ENCODE measurements around the gene NBPF26.
"Not testable (repeated sequence)": the region's sequence is repeated elsewhere in the genome, so short reads cannot be mapped to it uniquely, and the experiment has no call there.

NBPF26 gene

GRCh38 chr1:120805452-120805851 is 81.7 kb downstream of the NBPF26 start:
- not testable (repeated sequence) for H3K4me3 ChIP-seq (ENCODE audit: low read depth, low read length); H3K36me3 ChIP-seq (ENCODE audit: insufficient read depth, low read length); H3K27me3 ChIP-seq (ENCODE audit: insufficient read depth, low read length); H3K27ac ChIP-seq (ENCODE audit: low read depth, low read length); H3K4me1 ChIP-seq (ENCODE audit: control insufficient read depth, insufficient read depth, low read length, unreplicated experiment); H2AFZ ChIP-seq (ENCODE audit: low read length, unreplicated experiment); H3K79me2 ChIP-seq (ENCODE audit: control insufficient read depth, insufficient read depth, low read length, unreplicated experiment)

GRCh38 chr1:120811822-120812221 is 88.1 kb downstream of the NBPF26 start:
- not testable (repeated sequence) for H3K4me3 ChIP-seq (ENCODE audit: low read depth, low read length); H3K79me2 ChIP-seq (ENCODE audit: control insufficient read depth, insufficient read depth, low read length, unreplicated experiment); H3K4me1 ChIP-seq (ENCODE audit: control insufficient read depth, insufficient read depth, low read length, unreplicated experiment); H3K27me3 ChIP-seq (ENCODE audit: insufficient read depth, low read length); H2AFZ ChIP-seq (ENCODE audit: low read length, unreplicated experiment); H3K36me3 ChIP-seq (ENCODE audit: insufficient read depth, low read length); H3K27ac ChIP-seq (ENCODE audit: low read depth, low read length)

GRCh38 chr1:120825051-120825450 is 101.3 kb downstream of the NBPF26 start:
- H3K79me2 ChIP-seq (ENCODE audit: control insufficient read depth, insufficient read depth, low read length, unreplicated experiment); H3K4me3 ChIP-seq (ENCODE audit: low read depth, low read length); H3K27me3 ChIP-seq (ENCODE audit: insufficient read depth, low read length); H3K4me1 ChIP-seq (ENCODE audit: control insufficient read depth, insufficient read depth, low read length, unreplicated experiment); H3K36me3 ChIP-seq (ENCODE audit: insufficient read depth, low read length); H3K27ac ChIP-seq (ENCODE audit: low read depth, low read length); H2AFZ ChIP-seq (ENCODE audit: low read length, unreplicated experiment): not testable (repeated sequence)

GRCh38 chr1:120826623-120827022 is 102.9 kb downstream of the NBPF26 start:
- H3K27me3 ChIP-seq (ENCODE audit: insufficient read depth, low read length); H3K79me2 ChIP-seq (ENCODE audit: control insufficient read depth, insufficient read depth, low read length, unreplicated experiment); H2AFZ ChIP-seq (ENCODE audit: low read length, unreplicated experiment); H3K36me3 ChIP-seq (ENCODE audit: insufficient read depth, low read length); H3K4me3 ChIP-seq (ENCODE audit: low read depth, low read length); H3K4me1 ChIP-seq (ENCODE audit: control insufficient read depth, insufficient read depth, low read length, unreplicated experiment); H3K27ac ChIP-seq (ENCODE audit: low read depth, low read length): not testable (repeated sequence)

- not testable (repeated sequence) for H3K27ac ChIP-seq (ENCODE audit: low read depth, low read length); H3K79me2 ChIP-seq (ENCODE audit: control insufficient read depth, insufficient read depth, low read length, unreplicated experiment); H3K4me1 ChIP-seq (ENCODE audit: control insufficient read depth, insufficient read depth, low read length, unreplicated experiment); H3K27me3 ChIP-seq (ENCODE audit: insufficient read depth, low read length); H3K36me3 ChIP-seq (ENCODE audit: insufficient read depth, low read length); H2AFZ ChIP-seq (ENCODE audit: low read length, unreplicated experiment)
- H3K4me3 ChIP-seq (ENCODE audit: low read depth, low read length) = peak overlapping the region; percentile 56
These were observed 120.6 kb downstream of the NBPF26 start for GRCh38 chr1:120844186-120844944.

- not testable (repeated sequence) for H3K27ac ChIP-seq (ENCODE audit: low read depth, low read length); H3K4me1 ChIP-seq (ENCODE audit: control insufficient read depth, insufficient read depth, low read length, unreplicated experiment); H3K79me2 ChIP-seq (ENCODE audit: control insufficient read depth, insufficient read depth, low read length, unreplicated experiment); H3K27me3 ChIP-seq (ENCODE audit: insufficient read depth, low read length); H2AFZ ChIP-seq (ENCODE audit: low read length, unreplicated experiment); H3K36me3 ChIP-seq (ENCODE audit: insufficient read depth, low read length)
- H3K4me3 ChIP-seq (ENCODE audit: low read depth, low read length) = peak overlapping the region; percentile 49; the same call in 1 of the 2 replicates
These were observed 121.2 kb downstream of the NBPF26 start for GRCh38 chr1:120844945-120845330.

- H3K4me1 ChIP-seq (ENCODE audit: control insufficient read depth, insufficient read depth, low read length, unreplicated experiment); H3K79me2 ChIP-seq (ENCODE audit: control insufficient read depth, insufficient read depth, low read length, unreplicated experiment); H3K4me3 ChIP-seq (ENCODE audit: low read depth, low read length); H3K27me3 ChIP-seq (ENCODE audit: insufficient read depth, low read length); H3K27ac ChIP-seq (ENCODE audit: low read depth, low read length); H3K36me3 ChIP-seq (ENCODE audit: insufficient read depth, low read length); H2AFZ ChIP-seq (ENCODE audit: low read length, unreplicated experiment): not testable (repeated sequence)
These were observed 125.9 kb downstream of the NBPF26 start for GRCh38 chr1:120849400-120850286.

- H3K4me1 ChIP-seq (ENCODE audit: control insufficient read depth, insufficient read depth, low read length, unreplicated experiment); H2AFZ ChIP-seq (ENCODE audit: low read length, unreplicated experiment); H3K4me3 ChIP-seq (ENCODE audit: low read depth, low read length); H3K27ac ChIP-seq (ENCODE audit: low read depth, low read length); H3K27me3 ChIP-seq (ENCODE audit: insufficient read depth, low read length); H3K79me2 ChIP-seq (ENCODE audit: control insufficient read depth, insufficient read depth, low read length, unreplicated experiment); H3K36me3 ChIP-seq (ENCODE audit: insufficient read depth, low read length): not testable (repeated sequence)
These were observed 126.5 kb downstream of the NBPF26 start for GRCh38 chr1:120850287-120850536.

- H3K4me3 ChIP-seq (ENCODE audit: low read depth, low read length); H3K36me3 ChIP-seq (ENCODE audit: insufficient read depth, low read length); H3K4me1 ChIP-seq (ENCODE audit: control insufficient read depth, insufficient read depth, low read length, unreplicated experiment); H3K27ac ChIP-seq (ENCODE audit: low read depth, low read length); H2AFZ ChIP-seq (ENCODE audit: low read length, unreplicated experiment); H3K27me3 ChIP-seq (ENCODE audit: insufficient read depth, low read length); H3K79me2 ChIP-seq (ENCODE audit: control insufficient read depth, insufficient read depth, low read length, unreplicated experiment): not testable (repeated sequence)
These were observed 127.0 kb downstream of the NBPF26 start for GRCh38 chr1:120850537-120851421.

GRCh38 chr1:120858144-120858543 is 134.4 kb downstream of the NBPF26 start:
- not testable (repeated sequence) for H3K36me3 ChIP-seq (ENCODE audit: insufficient read depth, low read length); H3K27ac ChIP-seq (ENCODE audit: low read depth, low read length); H3K4me3 ChIP-seq (ENCODE audit: low read depth, low read length)

More at GRCh38 chr1:120858144-120858543, 134.4 kb downstream of the NBPF26 start:
- H3K4me1 ChIP-seq (ENCODE audit: control insufficient read depth, insufficient read depth, low read length, unreplicated experiment); H3K79me2 ChIP-seq (ENCODE audit: control insufficient read depth, insufficient read depth, low read length, unreplicated experiment); H2AFZ ChIP-seq (ENCODE audit: low read length, unreplicated experiment); H3K27me3 ChIP-seq (ENCODE audit: insufficient read depth, low read length): not testable (repeated sequence)

Data from ACC112 (cell line).